Suprapubic skin (tissue), 4 donors: ENCODE results near the gene IMMT. TPM values are rescaled to one million over a fixed set of nuclear protein-coding genes. Genes with fewer than 3 reads are reported as not detected.

Experiments used
- DNase-seq, 2 donors: peaks; one replicate each; pipeline ENCODE4 v3.0.0-alpha.2; 2019; ENCODE audit warnings: low spot score in 2 of 2
- H3K27ac ChIP-seq: fragments of 200-600 bp; sonication (generic); one replicate; pipeline ENCODE4 v1.5.1; 2019
- H3K27me3 ChIP-seq: fragments of 200-600 bp; sonication (generic); one replicate; pipeline ENCODE4 v1.5.1; 2019
- H3K36me3 ChIP-seq: fragments of 200-600 bp; sonication (generic); one replicate; pipeline ENCODE4 v1.5.1; 2019
- H3K4me1 ChIP-seq: fragments of 200-600 bp; sonication (generic); one replicate; pipeline ENCODE4 v1.5.1; 2019
- H3K4me3 ChIP-seq: fragments of 200-600 bp; sonication (generic); one replicate; pipeline ENCODE4 v1.5.1; 2019; ENCODE audit warnings: mild to moderate bottlenecking
- H3K9me3 ChIP-seq: fragments of 200-600 bp; sonication (generic); one replicate; pipeline ENCODE4 v1.5.1; 2019
- CTCF ChIP-seq, 2 donors: fragments of 200-600 bp in 1 of 2; fragments of 450-650 bp in 1 of 2; sonication (generic) in 1 of 2; IDR thresholded peaks; one replicate each; pipeline ENCODE4 v1.5.1; 2016 to 2019; ENCODE audit warnings: antibody characterized with exemption in 2 of 2, mild to moderate bottlenecking in 1 of 2, moderate library complexity in 1 of 2
- EP300 ChIP-seq: sonication (generic); formaldehyde crosslinking; IDR thresholded peaks from one replicate; pipeline ENCODE4 v1.6.1; 2017; ENCODE audit warnings: antibody characterized with exemption
- POLR2A ChIP-seq, 2 donors: fragments of 450-650 bp; IDR thresholded peaks; one replicate each; pipeline ENCODE4 v1.6.1; 2017; ENCODE audit warnings: antibody characterized with exemption in 2 of 2, mild to moderate bottlenecking in 2 of 2, moderate library complexity in 2 of 2
- POLR2AphosphoS5 ChIP-seq, 3 donors: sonication (generic); formaldehyde crosslinking; IDR thresholded peaks; one replicate each; pipeline ENCODE4 v1.6.1; 2017; ENCODE audit warnings: antibody characterized with exemption in 3 of 3
- WGBS: methylation state at CpG from one replicate; pipeline ENCODE4 v1.1.5; 2018; 5-methylcytosine and 5-hydroxymethylcytosine counted together
- total RNA-seq, 4 donors: library from RNA; depleted of rRNA; stranded (reverse); fragments of >200 nt; gene quantifications; one replicate each; pipeline ENCODE4 v1.1.0, GENCODE V29; 2016

Gene IMMT
- total RNA-seq, 4 donors from 2014 or later, result 39.5 to 73.2 (median 46.7) TPM

- 85% methylated on average over 2 of the region's 2 CpGs for WGBS
- Histone ChIP-seq H3K9me3 (no peaks in the 10 kb centered on the region), H3K4me1 (peaks cover 8% of the 10 kb centered on the region), H3K4me3 (no peak overlapping the region), H3K36me3 (peaks cover 45% of the 10 kb centered on the region), H3K27me3 (no peaks in the 10 kb centered on the region), H3K27ac (no peak overlapping the region)
- no peak for DNase-seq
- TF ChIP-seq CTCF (IDR thresholded peaks at IDR 0.05) (no peak), POLR2AphosphoS5 (IDR thresholded peaks at IDR 0.05) (no peak), EP300 (no peak), POLR2A (IDR thresholded peaks at IDR 0.05) (no peak)
These were observed 19.2 kb upstream of the IMMT start for GRCh38 chr2:86214503-86214832.

GRCh38 chr2:86213699-86214502 lies 18.6 kb upstream of the IMMT start:
- TF ChIP-seq EP300 (no peak), CTCF (IDR thresholded peaks at IDR 0.05) (no peak), POLR2AphosphoS5 (IDR thresholded peaks at IDR 0.05) (no peak), POLR2A (IDR thresholded peaks at IDR 0.05) (no peak)
- Histone ChIP-seq H3K4me3 (no peak overlapping the region), H3K27me3 (no peaks in the 10 kb centered on the region), H3K9me3 (no peaks in the 10 kb centered on the region), H3K27ac (no peak overlapping the region), H3K36me3 (peaks cover 49% of the 10 kb centered on the region), H3K4me1 (peaks cover 8% of the 10 kb centered on the region)
- 52% methylated on average over 4 of the region's 4 CpGs for WGBS
- no peak for DNase-seq

GRCh38 chr2:86213056-86213455 lies 17.8 kb upstream of the IMMT start:
- TF ChIP-seq POLR2AphosphoS5 (IDR thresholded peaks at IDR 0.05) (no peak), EP300 (no peak), CTCF (IDR thresholded peaks at IDR 0.05) (no peak), POLR2A (IDR thresholded peaks at IDR 0.05) (no peak)
- DNase-seq, result no peak
- Histone ChIP-seq H3K4me3 (no peak overlapping the region), H3K9me3 (no peaks in the 10 kb centered on the region), H3K4me1 (peaks cover 8% of the 10 kb centered on the region), H3K27me3 (no peaks in the 10 kb centered on the region), H3K36me3 (peaks cover 58% of the 10 kb centered on the region), H3K27ac (no peak overlapping the region)
- whole genome bisulfite sequencing, result 55% methylated on average over 1 of the region's 1 CpG

GRCh38 chr2:86211796-86212188 lies 16.5 kb upstream of the IMMT start:
- Histone ChIP-seq H3K27me3 (no peaks in the 10 kb centered on the region), H3K36me3 (peaks cover 70% of the 10 kb centered on the region), H3K4me1 (peaks cover under 1% of the 10 kb centered on the region), H3K27ac (no peak overlapping the region), H3K4me3 (no peak overlapping the region), H3K9me3 (no peaks in the 10 kb centered on the region)
- no peak for DNase-seq
- TF ChIP-seq CTCF (IDR thresholded peaks at IDR 0.05) (no peak), EP300 (no peak), POLR2AphosphoS5 (IDR thresholded peaks at IDR 0.05) (no peak), POLR2A (IDR thresholded peaks at IDR 0.05) (no peak)
- 92% methylated on average over 2 of the region's 2 CpGs for WGBS

GRCh38 chr2:86211033-86211795 lies 16.0 kb upstream of the IMMT start:
- H3K27me3 ChIP-seq, result no peaks in the 10 kb centered on the region
- TF ChIP-seq EP300 (no peak), CTCF (IDR thresholded peaks at IDR 0.05) (no peak), POLR2A (IDR thresholded peaks at IDR 0.05) (no peak), POLR2AphosphoS5 (IDR thresholded peaks at IDR 0.05) (no peak)
- DNase-seq, result no peak
- H3K9me3 ChIP-seq, result no peaks in the 10 kb centered on the region
- H3K27ac ChIP-seq, result no peak overlapping the region
- 93% methylated on average over 2 of the region's 2 CpGs for WGBS
- H3K36me3 ChIP-seq, result peaks cover 76% of the 10 kb centered on the region
- H3K4me1 ChIP-seq, result no peaks in the 10 kb centered on the region
- H3K4me3 ChIP-seq, result no peak overlapping the region
